Measurements from ENCODE around the gene WDR46.

WDR46 gene

GRCh38 chr6:33313709-33314514, 24.9 kb upstream of the WDR46 start, which contains the start of gene TAPBP:
Gene TAPBP, minus strand, starts transcription at chr6:33314078. Its CDS starts 37 bp downstream, at chr6:33314041.
- DNase-seq, result peak; percentile 83

- DNase-seq, result peak; percentile 65
Measured at GRCh38 chr6:33313105-33313708, 24.2 kb upstream of the WDR46 start.

DNA sequence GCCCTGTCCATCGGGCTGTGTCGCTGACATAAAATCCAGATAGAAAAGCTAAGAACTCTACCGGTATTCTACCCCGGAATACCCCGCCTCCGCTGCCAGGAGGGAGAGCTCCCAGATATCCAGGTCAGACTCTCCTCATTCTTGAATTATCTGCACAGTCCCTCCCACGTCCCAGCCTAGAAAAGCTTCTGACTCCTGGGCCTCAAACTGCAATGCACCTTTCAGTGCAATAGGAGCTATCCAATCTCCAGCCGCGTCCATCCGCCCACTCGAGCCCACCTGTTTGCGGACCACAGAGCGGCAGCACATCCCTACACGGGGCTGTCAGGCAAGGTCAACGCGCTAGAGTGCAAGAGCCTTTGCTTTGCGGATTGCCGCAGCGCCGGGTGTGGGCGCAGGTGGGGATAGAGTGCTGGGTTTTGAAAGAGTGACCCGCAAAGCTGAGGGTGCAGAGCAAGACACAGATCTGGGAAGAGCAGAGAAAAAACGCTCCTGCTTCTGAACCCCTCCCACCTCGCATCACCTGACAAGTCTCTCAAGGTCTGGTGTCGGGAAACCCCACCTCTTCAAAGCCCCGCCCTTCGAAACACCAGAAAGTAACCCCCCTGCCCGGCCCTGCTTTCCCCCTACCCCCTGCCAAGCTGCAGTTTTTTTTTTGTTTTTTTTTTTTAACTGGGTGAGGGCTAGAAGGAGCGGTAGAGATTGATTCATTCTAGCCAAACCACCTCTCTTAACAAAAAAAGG, 23.5 kb upstream of the WDR46 start:
- DNase-seq, result peak; percentile 82

DNA sequence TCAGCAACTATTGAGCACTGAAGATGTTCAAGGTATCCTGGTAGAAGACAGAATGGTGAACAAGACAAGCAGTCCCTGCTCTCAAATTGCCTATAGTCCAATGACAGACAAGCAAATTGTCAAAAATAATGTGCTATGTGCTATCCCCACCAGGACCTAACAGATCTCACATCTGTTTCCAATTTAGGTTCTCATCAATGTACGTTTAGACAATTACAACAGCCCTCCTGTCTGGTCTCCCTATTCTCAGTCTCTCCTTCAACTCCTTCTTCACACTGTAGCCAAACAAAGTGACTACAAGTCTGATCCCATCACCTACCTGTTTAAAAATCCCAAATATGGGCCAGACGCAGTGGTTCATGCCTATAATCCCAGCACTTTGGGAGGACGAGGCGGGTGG, 17.3 kb upstream of the WDR46 start:
- DNase-seq, result no peak

GRCh38 chr6:33305052-33305451, 16.0 kb upstream of the WDR46 start:
- no peak for DNase-seq

GRCh38 chr6:33304216-33304615, 15.2 kb upstream of the WDR46 start:
- DNase-seq, result no peak

DNA sequence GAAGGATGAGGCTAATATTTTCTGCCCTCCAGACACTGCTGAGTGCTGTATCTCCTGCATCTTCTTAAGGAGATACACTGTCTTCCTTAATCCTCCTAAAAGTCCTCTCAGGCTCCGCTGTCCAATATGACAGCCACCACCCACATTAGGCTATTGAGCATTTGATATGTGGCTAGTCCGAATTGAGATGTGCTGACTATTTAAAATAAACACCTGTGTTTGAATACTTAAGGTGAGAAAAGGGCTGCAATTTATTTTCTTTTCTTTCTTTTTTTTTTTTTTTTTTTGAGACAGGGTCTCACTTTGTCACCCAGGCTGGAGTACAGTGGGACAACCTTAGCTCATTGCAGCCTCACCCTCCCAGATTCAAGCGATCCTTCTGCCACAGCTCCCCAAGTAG, 12.8 kb upstream of the WDR46 start:
- no peak for DNase-seq

DNA sequence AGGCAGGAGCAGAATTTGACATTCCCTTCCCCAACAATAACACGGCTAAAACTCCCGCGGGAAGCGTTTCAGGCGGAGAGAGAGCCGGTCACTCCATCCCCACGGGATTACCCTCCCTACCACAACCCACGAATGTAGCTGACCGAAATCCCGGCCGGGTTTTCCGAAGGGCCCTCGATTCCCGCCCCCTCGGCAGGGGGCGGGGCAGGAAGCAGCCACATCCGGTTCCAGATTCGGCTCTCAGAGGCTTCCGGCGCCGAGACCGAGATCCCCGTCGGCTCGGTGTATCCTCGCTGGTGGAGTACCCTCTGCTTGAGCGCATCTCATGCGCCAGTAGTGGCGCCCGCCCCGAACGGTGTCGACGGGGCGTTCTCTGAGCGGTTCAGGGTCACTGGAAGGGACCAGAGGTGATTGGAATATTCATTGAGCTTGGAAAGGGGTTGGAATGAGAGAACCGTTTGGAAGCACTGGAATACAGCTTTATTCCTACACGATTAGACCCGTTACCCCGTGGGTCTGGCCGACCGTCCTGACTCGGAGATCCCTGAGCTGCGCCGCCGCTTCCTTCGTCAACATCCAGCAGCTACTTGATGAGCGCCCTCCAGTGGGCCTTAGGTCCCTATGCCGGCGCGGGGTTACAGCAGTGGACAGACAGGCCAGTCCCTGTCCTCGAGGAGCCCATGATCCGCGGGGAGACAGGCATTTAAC, 10.4 kb upstream of the WDR46 start:
- DNase-seq, result peak; percentile 94

- peak; percentile 62 for DNase-seq
Measured at GRCh38 chr6:33298773-33299236, 9.8 kb upstream of the WDR46 start, which contains the start of gene RGL2. Gene RGL2, minus strand, starts transcription at chr6:33298942. Its CDS starts 332 bp downstream, at chr6:33298610.

DNA sequence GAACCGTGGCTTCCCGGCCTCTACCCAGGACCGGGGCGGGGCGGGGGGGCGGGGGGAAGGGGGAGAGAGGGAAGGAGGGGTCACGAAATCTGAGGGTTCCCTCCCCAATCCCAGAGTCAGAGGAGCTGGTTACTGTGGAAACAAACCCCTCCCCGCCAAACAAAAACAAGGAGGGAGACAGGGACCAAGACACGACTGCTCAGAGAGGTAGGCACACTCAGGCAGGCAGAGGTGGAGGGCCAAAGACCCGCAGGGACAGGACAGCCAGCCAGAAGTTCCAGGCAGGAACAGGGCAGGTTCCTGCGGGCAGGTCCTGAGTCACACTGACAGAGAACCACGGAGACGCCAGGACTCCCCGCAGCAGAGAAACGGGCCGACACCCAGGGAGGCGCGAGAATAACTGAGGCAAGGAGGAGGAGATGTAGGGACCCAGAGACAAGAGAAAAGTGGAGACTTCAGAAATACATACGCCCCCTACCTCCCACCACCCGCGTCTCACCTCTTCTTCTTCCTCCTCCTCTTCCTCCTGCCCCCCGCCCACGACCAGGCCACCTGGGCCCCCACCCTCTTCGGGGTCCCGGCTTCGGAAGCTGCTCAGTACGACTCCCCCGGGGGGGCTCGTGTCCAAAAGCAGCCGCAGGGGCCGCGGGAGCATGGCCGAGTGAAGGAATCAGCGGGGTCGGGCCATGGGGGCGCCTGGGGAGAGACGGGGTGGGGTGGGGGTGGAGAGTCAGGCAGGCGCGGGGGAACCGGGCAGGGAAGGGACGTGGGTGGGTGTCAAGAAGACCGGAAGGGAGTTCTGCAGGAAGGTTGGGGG, 9.1 kb upstream of the WDR46 start:
- DNase-seq, result peak; percentile 42

- DNase-seq, result no peak
Measured at GRCh38 chr6:33297406-33297955, 8.4 kb upstream of the WDR46 start.

DNA sequence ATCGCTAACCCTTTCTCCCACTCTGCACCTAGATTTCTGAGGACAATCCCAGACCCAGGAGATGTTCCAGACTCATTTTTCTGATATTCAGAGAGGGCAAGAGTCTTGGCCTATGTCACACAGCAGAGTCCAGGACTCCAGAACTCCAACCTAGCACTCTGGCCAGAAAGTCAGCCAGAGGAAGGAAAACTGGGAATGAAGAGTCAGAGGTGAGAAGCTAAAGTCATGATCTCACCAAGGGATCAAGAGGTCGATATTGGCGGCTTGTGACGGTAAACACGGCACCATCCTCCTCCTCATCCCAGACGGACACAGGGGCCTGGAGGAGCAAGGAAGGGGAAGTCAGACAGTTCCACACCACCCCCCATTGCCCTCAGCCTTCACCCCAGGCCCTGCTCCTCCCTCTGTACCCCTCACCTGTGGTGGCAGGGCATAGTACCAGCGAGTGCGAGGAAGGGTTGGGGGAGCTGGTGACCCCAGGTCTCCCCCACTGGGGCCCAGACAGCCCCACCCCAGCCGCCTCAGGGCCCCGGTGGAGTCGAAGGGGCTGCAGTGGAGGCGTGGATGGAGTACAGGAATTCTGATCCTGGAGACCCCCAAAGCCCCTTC, 7.9 kb upstream of the WDR46 start:
- DNase-seq, result no peak

DNA sequence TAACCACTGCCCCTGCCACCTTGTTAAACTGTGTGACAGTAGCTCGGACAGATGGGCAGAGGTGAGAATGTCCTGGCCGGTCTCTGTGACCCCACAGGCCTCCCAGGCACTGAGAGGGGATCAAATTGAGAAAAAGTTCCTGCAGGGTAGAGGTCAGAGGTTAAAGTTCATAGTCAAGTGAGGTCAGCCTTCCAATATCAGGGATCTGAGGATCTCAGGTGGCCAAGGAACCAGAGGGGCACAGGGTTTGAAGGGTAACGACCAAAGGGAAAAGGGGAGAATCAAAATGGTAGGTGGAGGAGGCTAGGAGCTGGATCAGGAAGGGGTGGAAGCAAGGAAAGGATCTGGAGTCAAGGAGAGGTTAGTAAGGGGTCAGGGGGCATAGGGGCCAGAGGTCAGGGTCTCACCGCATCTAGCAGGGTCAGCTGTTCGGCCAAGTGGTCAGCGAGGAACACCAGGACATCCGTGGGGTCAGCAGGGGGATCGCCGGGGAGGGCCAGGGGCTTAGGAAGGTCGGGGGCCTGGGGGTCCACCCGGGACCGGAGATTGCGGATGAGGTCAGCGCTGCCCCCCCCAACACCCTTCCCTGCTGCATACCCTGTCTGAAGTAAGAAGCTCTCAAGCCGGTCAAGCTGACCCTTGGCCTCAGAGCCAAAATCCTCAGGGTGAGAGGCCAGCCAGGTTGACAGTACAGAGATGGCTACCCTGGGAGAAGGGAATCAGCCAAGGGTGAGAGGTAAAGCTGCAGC, 6.8 kb upstream of the WDR46 start:
- DNase-seq, result no peak

DNA sequence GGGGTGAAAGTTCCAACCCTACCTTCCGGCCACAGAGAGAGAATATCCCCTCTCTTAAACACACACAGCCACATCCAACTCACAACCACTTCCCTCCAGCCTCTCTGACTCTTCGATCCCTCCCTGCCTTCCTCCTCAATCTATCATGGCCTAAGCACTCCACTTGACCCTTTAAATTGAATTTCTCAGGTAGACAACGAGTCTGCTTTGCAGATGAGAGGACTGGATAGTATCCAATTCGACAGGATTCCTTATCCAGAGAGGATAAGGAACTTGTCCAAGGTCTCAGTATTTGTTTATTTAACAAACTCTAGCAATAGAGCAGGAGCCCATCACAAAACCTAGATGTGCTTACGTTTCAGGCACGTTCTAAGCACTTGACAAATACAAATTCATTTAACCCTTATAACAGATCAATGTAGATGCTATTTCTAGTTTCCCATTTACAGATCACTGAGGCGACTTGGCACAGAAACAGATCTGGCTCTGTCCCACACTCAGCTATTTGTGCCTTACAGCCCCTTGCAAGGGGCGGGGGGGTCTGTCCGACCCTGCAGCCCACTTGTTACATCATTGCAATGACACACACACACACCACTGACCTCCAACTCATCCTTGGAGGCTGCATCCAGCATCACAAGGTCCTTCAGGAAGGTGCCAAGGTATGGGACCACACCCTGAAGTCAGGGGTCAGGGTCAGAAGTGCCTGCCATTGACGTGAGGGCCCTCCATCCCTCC, 5.2 kb upstream of the WDR46 start:
- no peak for DNase-seq

DNA sequence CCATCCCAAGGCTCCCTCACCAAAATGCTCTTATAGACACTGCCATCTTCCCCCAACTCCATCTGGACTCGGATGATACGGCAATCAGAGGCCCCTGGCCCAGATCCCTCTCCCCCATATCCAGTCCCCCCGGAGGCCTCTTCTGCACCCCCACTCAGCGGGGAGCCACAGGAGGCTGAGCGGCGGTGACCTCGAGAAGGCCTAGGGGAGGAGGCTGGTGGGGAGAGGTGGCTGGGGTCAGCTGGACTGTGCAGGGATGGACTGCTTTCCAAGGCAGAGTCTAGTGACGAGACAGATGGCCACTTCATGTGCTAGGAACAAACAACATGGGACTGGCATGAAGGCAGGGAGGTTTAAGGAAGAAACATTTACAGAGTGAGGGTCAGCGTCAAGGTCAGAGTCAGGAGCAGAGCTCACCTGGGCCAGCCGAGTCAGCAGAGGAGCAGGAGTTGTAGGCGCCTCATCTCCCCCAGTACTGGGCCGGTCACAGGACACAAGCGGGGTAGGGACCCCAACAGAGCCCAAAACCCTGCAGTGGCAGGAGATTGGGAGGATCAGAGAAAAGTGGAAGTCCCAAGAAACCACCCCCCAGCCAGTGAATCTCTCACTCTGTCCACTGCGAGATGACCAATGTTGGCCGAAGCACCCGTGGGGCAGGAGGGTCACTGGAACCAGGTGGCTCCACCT, 4.1 kb upstream of the WDR46 start:
- no peak for DNase-seq

DNA sequence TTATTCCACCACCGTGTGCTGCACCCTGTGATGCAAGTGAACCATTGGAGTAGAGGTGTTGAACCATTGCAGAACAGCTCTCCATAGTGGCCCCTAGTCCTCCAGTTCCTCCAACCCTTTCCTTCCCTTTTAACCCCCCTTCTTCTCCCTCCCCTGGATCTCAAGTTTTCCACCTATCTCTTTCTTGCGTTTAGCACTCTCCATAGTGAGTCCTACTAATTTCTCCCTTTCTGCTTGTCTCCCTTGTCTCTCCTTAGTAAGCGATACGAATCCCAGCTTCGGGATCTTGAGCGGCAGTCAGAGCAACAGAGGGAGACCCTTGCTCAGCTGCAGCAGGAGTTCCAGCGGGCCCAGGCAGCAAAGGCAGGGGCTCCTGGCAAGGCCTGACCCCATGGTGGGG, 1.4 kb upstream of the WDR46 start:
- DNase-seq, result no peak

- no peak for DNase-seq
Measured at GRCh38 chr6:33289784-33290315, 811 bp upstream of the WDR46 start.

- DNase-seq, result no peak
Measured at GRCh38 chr6:33288141-33288920, 708 bp downstream of the WDR46 start.
